KMS-11 (cell line): Measurements from ENCODE around the gene CERS5.

Experiments used
- H2AFZ ChIP-seq: fragments of 200-600 bp; sonication (generic); 2 replicates; pipeline ENCODE4 v1.6.1; 2016; ENCODE audit warnings: antibody characterized with exemption, mixed run types, low read depth
- H3K27ac ChIP-seq: fragments of 200-600 bp; sonication (generic); 2 replicates; pipeline ENCODE4 v1.6.1; 2016; ENCODE audit warnings: mild to moderate bottlenecking, mixed run types
- H3K27me3 ChIP-seq: fragments of 200-600 bp; sonication (generic); 2 replicates; pipeline ENCODE4 v1.6.1; 2017; ENCODE audit warnings: mild to moderate bottlenecking, low read depth, mixed run types, moderate library complexity; ENCODE audit not compliant: insufficient read depth
- H3K36me3 ChIP-seq: fragments of 200-600 bp; sonication (generic); 2 replicates; pipeline ENCODE4 v1.6.1; 2017; ENCODE audit warnings: mild to moderate bottlenecking, mixed run types; ENCODE audit not compliant: insufficient read depth
- H3K4me1 ChIP-seq: fragments of 200-600 bp; sonication (generic); 2 replicates; pipeline ENCODE4 v1.6.1; 2016; ENCODE audit warnings: mild to moderate bottlenecking, low read depth, mixed run types; ENCODE audit not compliant: poor library complexity, severe bottlenecking
- H3K4me2 ChIP-seq: fragments of 200-600 bp; sonication (generic); 2 replicates; pipeline ENCODE4 v1.7.0; 2016; ENCODE audit warnings: mild to moderate bottlenecking, mixed run types
- H3K4me3 ChIP-seq: fragments of 200-600 bp; sonication (generic); IDR thresholded peaks from 2 replicates; pipeline ENCODE4 v1.6.1; 2017; ENCODE audit warnings: low read depth, low read length, mixed read lengths; ENCODE audit not compliant: insufficient read depth
- H3K79me2 ChIP-seq: fragments of 200-600 bp; sonication (generic); 2 replicates; pipeline ENCODE4 v1.6.1; 2016; ENCODE audit warnings: low read depth, mixed run types; ENCODE audit not compliant: insufficient read depth
- H3K9ac ChIP-seq: fragments of 200-600 bp; sonication (generic); 2 replicates; pipeline ENCODE4 v1.6.1; 2016; ENCODE audit warnings: mild to moderate bottlenecking, mixed run types
- H4K20me1 ChIP-seq: fragments of 200-600 bp; sonication (generic); 2 replicates; pipeline ENCODE4 v1.6.1; 2016; ENCODE audit warnings: mild to moderate bottlenecking, mixed run types; ENCODE audit not compliant: insufficient read depth
- TF ChIP-seq, protein P1 (sequence below): fragments of 200-600 bp; sonication (generic); conservative IDR thresholded peaks from 2 replicates; pipeline ENCODE4 v1.6.1; 2017; ENCODE audit warnings: low read depth, mild to moderate bottlenecking, antibody characterized with exemption, low read length, moderate library complexity, mixed read lengths

Gene CERS5

DNA sequence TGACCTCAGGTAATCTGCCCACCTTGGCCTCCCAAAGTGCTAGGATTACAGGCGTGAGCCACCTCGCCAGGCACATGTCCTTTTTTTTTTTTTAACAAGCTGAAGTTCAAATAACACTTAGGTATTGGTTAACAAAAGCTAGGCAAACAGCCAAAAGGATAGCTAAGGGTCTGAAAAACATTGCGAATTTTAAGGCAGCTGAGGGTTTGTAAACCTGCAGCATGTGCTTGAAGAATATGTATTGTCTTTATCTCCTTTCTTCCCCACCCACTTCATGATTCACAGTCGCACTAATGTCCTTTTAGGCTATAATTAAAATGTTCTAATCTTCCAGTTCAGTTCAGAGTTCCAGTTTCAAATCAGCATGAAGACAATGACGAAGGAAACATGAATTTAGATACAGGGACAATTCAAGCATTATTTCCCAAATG lies 30.1 kb upstream of the CERS5 start:
- H3K4me3 ChIP-seq = no peak overlapping the region
- no peaks in the 10 kb centered on the region for H3K79me2 ChIP-seq
- no peak overlapping the region for H3K4me2 ChIP-seq
- no peaks in the 10 kb centered on the region for H3K36me3 ChIP-seq
- H3K9ac ChIP-seq = no peak overlapping the region
- H3K4me1 ChIP-seq = no peaks in the 10 kb centered on the region
- H2AFZ ChIP-seq = no peak overlapping the region
- H3K27ac ChIP-seq = no peak overlapping the region
- H4K20me1 ChIP-seq = no peaks in the 10 kb centered on the region
- no peaks in the 10 kb centered on the region for H3K27me3 ChIP-seq
- TF ChIP-seq, protein P1, sequence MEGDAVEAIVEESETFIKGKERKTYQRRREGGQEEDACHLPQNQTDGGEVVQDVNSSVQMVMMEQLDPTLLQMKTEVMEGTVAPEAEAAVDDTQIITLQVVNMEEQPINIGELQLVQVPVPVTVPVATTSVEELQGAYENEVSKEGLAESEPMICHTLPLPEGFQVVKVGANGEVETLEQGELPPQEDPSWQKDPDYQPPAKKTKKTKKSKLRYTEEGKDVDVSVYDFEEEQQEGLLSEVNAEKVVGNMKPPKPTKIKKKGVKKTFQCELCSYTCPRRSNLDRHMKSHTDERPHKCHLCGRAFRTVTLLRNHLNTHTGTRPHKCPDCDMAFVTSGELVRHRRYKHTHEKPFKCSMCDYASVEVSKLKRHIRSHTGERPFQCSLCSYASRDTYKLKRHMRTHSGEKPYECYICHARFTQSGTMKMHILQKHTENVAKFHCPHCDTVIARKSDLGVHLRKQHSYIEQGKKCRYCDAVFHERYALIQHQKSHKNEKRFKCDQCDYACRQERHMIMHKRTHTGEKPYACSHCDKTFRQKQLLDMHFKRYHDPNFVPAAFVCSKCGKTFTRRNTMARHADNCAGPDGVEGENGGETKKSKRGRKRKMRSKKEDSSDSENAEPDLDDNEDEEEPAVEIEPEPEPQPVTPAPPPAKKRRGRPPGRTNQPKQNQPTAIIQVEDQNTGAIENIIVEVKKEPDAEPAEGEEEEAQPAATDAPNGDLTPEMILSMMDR = no peak

DNA sequence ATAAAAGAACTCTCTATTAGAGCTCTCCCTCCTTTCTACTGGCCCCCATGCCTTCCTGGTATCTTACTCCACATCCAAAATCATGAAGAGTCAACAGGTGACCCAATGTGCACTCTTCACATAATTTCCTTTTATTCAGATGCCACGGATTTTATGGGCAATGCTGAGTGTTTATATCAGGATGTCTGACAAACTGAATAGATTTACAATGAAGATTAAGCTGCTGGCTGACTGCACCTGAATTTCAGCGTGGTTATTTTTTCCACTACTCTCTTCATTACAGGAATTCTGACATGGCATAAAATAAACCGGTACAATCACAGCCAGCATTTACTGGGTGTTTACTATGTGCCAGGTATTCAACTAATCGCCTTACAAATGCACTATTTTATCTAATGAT lies 29.4 kb upstream of the CERS5 start:
- Histone ChIP-seq H3K79me2 (no peaks in the 10 kb centered on the region), H3K4me3 (no peak overlapping the region), H3K36me3 (no peaks in the 10 kb centered on the region), H3K4me2 (no peak overlapping the region), H3K27ac (no peak overlapping the region), H4K20me1 (no peaks in the 10 kb centered on the region), H3K9ac (no peak overlapping the region), H3K4me1 (no peaks in the 10 kb centered on the region), H3K27me3 (no peaks in the 10 kb centered on the region), H2AFZ (no peak overlapping the region)
- TF ChIP-seq, protein P1 = no peak

DNA sequence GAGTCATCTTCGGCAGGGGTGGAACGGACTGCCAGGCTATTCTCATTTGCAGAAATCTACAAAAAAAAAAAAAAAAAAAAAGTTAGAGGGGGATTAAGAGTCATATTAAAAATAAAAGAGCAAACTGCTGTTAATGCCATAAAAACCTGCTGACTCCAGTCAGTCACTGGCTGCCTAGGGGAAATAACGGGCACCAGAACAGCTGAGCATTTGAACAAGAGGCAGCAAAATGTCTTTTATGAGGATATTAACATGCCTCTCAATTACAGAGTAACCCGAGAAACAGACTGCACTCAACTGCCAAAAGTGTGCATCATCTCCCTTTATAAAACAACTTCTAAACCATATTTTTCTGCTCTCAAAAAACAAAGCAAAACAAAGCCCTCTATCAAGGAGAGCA lies 28.7 kb upstream of the CERS5 start:
- no peaks in the 10 kb centered on the region for H4K20me1 ChIP-seq
- H3K4me3 ChIP-seq = no peak overlapping the region
- no peak overlapping the region for H3K27ac ChIP-seq
- no peaks in the 10 kb centered on the region for H3K36me3 ChIP-seq
- H3K9ac ChIP-seq = no peak overlapping the region
- H2AFZ ChIP-seq = no peak overlapping the region
- no peaks in the 10 kb centered on the region for H3K79me2 ChIP-seq
- H3K27me3 ChIP-seq = no peaks in the 10 kb centered on the region
- TF ChIP-seq, protein P1 = no peak
- no peak overlapping the region for H3K4me2 ChIP-seq
- H3K4me1 ChIP-seq = no peaks in the 10 kb centered on the region

DNA sequence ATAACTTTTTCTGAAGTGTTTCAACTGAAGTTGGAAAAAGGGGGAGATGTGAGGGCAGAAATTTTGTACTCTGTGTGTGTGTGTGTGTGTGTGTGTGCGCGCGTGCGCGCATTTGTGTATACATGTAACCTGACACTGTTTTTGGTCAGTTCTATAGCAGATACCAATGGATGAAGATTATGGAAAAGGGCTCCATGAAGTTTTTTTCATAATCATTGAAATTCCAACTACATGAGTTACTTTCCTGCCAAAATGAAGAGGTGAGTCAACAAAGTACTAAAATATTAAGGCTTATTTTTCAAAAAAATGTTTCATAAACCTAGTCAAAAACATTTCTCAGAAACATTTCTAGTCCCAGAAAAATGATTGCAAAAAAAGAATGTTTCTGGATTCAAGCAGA lies 25.7 kb upstream of the CERS5 start:
- Histone ChIP-seq H3K27me3 (no peaks in the 10 kb centered on the region), H3K9ac (no peak overlapping the region), H3K4me3 (no peak overlapping the region), H3K4me2 (no peak overlapping the region), H4K20me1 (no peaks in the 10 kb centered on the region), H3K4me1 (peaks cover 19% of the 10 kb centered on the region), H2AFZ (no peak overlapping the region), H3K27ac (no peak overlapping the region), H3K36me3 (no peaks in the 10 kb centered on the region), H3K79me2 (no peaks in the 10 kb centered on the region)
- TF ChIP-seq, protein P1 = no peak
